ENCODE data around the gene MZT2A.
A peak's percentile ranks its signal among the peaks of the same experiment; 100 is the strongest.
"Not testable (repeated sequence)": the region's sequence is repeated elsewhere in the genome, so short reads cannot be mapped to it uniquely, and the experiment has no call there.

Gene MZT2A, protein sequence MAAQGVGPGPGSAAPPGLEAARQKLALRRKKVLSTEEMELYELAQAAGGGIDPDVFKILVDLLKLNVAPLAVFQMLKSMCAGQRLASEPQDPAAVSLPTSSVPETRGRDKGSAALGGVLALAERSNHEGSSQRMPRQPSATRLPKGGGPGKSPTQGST

DNA sequence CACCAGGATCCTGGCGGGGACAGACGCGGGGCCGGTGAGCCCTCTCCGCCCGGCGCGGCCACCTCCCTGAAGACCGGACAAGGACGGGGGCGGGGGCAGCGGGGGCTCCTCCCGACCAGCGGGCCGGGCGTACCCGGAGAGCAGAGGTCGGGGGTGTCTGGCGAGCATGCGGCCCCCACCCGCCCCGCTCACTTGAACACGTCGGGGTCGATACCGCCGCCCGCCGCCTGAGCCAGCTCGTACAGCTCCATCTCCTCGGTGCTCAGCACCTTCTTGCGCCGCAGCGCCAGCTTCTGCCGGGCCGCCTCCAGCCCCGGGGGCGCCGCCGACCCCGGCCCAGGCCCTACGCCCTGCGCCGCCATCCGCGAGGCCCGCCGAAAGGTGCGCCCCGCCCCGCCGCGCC lies at the start of gene MZT2A:
Gene MZT2A (minus strand): TSS at position 383 of the 403 bp plus-strand sequence. CDS start 21 bp downstream, at position 362.
- not testable (repeated sequence) for H3K27me3 ChIP-seq; H3K9me3 ChIP-seq (replicated peaks in 1 of 11)
- peak within 1 kb of the TSS; percentile 88 to 99 (median 98) for H3K4me2 ChIP-seq
- H3K4me1 ChIP-seq = peaks cover 40 to 60% (median 54%) of the 10 kb centered on the region in 10 experiments
- peak within 1 kb of the TSS; percentile 87 to 95 (median 91) for H3K9ac ChIP-seq
- peak within 1 kb of the TSS; percentile 84 to 96 (median 90) for H3K4me3 ChIP-seq
- peaks cover 22 to 77% (median 58%) of the 10 kb centered on the region in 11 experiments; a peak in 20 of 22 replicates for H4K20me1 ChIP-seq
- peaks cover 0 to 35% (median 7%) of the 10 kb centered on the region in 11 experiments; a peak in 14 of 22 replicates for H3K36me3 ChIP-seq
- H3K27ac ChIP-seq = peak within 1 kb of the TSS; percentile 81 to 90 (median 88)

DNA sequence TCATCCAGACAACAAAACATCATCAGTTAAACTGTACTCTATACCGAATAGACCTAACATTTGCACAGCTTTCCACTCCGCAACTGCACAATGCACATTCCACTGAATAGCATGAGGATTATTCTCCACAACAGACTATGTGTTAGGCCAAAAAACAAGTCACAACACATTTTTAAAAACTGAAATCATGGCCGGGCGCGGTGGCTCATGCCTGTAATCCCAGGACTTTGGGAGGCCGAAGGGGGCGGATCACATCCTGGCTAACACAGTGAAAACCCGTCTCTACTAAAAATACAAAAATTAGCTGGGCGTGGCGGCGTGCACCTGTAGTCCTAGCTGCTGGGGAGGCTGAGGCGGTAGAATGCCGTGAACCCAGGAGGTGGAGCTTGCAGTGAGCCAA lies 46.7 kb upstream of the MZT2A start:
- not testable (repeated sequence) for H4K20me1 ChIP-seq; H3K4me1 ChIP-seq; H3K36me3 ChIP-seq; H3K27ac ChIP-seq; H3K4me2 ChIP-seq; H3K27me3 ChIP-seq; H3K9ac ChIP-seq; H3K9me3 ChIP-seq (replicated peaks in 1 of 11); H3K4me3 ChIP-seq

DNA sequence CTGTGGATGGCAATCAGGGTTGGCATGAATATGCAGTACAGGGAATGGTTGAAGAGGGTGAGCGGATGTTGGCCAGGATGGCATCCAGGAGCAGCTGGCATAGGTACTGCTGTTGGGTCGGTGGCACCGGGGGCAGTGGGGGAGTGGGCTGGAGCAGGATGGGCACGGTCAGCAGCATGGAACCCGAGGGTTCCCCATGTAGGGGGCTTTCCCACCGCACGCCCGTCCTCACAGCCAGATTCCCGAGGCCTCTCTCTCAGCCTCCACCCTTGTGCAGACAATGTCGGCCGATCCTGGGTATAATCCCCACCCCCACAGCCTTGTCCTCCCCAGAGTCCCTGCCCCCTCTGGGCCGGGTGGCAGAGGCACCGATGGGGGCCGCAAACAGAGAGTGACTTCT lies 44.6 kb upstream of the MZT2A start:
- not testable (repeated sequence) for H3K36me3 ChIP-seq; H3K4me3 ChIP-seq; H3K4me2 ChIP-seq; H3K27me3 ChIP-seq; H3K9ac ChIP-seq; H4K20me1 ChIP-seq; H3K27ac ChIP-seq; H3K9me3 ChIP-seq (replicated peaks in 1 of 11); H3K4me1 ChIP-seq

DNA sequence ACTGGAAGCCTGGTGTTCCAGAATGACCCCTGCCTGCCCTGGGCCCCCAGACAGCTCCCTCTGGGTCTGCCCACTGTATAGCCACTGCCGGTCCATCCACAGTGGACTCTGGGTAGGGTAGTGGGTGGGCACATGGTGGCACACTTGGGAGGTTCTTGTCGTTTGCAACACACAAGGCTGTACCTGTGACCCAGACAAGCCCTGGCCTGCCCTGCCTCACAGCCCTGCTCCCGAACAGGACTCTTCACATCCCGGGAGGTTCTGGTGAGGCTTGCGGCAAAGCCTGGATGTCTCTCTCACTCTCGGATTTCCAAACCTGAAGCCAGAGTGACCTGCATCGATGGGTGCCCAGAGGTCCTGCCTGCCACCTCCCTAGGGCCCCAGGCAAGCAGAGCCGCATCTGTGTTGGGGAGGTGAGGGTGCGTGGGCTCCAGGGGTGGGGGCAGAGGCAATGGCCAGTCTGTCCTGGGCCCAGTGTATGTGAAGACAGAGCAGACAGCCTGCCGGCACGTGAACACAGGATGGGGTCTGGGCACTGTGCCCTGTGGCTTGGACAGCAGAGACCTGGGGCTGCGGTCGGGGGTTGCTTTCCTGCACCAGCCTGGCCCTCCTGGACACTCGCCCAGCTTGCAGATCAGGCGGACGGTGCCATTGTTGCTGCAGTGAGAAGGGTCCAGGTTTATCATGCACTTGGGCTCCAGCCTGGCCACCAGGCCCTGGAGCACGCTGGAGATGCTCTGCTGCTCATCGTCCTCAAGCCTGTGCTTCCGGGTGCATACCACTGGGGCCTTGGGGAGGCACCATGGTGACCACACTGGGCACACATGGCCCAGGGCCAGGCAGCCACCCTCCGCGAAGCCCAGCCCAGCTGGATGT lies 44.0 kb upstream of the MZT2A start:
- not testable (repeated sequence) for H3K9me3 ChIP-seq (replicated peaks in 1 of 11); H3K27me3 ChIP-seq; H3K9ac ChIP-seq; H4K20me1 ChIP-seq; H3K4me1 ChIP-seq; H3K4me3 ChIP-seq; H3K36me3 ChIP-seq; H3K27ac ChIP-seq; H3K4me2 ChIP-seq

DNA sequence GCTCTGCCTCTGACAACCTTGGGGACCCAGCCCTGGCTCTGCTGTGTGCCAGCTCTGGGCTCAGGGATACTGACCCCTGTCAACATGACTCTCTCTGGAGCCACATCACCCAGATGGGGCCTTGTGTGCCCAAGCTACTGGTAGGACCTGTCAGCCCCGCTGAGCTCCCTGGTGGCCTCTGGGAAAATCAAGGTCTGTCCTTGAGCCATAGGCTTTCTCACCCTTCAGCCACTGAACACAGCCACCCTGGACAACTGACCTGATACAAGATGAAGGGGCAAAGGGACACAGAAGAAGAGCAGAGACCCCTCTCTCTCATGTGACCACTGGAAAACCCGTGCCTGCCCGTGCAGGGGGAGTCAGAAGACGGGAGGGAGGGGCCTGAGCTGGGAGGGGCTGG lies 43.3 kb upstream of the MZT2A start:
- Histone ChIP-seq H4K20me1 (no peaks in the 10 kb centered on the region), H3K4me2 (no peak overlapping the region), H3K9ac (no peak overlapping the region), H3K4me1 (no peaks in the 10 kb centered on the region), H3K27me3 (no peaks in the 10 kb centered on the region), H3K9me3 (replicated peaks in 1 of 11) (no peaks in the 10 kb centered on the region), H3K36me3 (no peaks in the 10 kb centered on the region), H3K4me3 (no peak overlapping the region), H3K27ac (no peak overlapping the region)
- no peak for TF ChIP-seq Cebpa-rat (IDR thresholded peaks at IDR 0.05)

DNA sequence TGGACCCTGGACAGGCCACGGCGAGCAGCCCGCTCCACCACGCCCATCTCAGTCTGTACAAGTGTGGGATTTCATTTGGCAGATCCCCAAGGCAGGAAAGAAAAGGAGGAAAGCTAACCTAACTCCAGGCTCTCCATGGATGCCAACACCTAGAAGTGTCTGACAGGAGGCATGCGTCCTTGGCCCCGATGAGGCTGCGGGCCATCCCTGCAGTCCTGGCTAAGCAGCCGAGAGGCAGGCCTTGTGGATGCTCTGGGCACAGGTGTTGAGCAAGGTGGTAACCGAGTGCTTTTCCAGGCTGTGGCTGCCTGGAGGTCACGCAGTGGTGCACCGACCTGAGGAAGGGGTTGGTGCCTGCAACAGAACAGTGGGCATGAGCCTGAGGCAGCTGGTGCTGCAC lies 42.8 kb upstream of the MZT2A start:
- H3K4me2 ChIP-seq; H3K27ac ChIP-seq; H3K4me3 ChIP-seq; H3K9ac ChIP-seq; H3K36me3 ChIP-seq; H3K4me1 ChIP-seq; H3K27me3 ChIP-seq; H3K9me3 ChIP-seq (replicated peaks in 1 of 11); H4K20me1 ChIP-seq: not testable (repeated sequence)

DNA sequence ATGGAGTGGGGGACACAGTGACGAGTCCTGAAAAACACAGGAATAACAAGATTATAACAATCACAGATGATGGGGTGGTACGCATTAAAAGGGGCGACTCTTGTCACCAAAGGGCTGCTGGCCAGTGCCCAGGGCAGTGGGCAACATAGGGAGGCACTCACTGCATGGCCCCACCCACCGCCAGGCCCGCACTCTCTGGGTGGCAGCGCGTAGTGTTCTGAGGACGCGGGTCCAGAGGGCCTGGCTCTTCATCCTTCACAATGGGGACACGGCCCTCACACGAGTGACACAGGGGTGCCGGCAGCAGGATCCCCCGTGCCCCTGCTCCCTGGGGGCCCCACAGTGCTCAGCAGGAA lies 42.1 kb upstream of the MZT2A start:
- not testable (repeated sequence) for H3K27ac ChIP-seq; H3K27me3 ChIP-seq; H3K4me1 ChIP-seq; H3K4me2 ChIP-seq; H3K9me3 ChIP-seq (replicated peaks in 1 of 11); H3K36me3 ChIP-seq; H3K9ac ChIP-seq; H3K4me3 ChIP-seq; H4K20me1 ChIP-seq

DNA sequence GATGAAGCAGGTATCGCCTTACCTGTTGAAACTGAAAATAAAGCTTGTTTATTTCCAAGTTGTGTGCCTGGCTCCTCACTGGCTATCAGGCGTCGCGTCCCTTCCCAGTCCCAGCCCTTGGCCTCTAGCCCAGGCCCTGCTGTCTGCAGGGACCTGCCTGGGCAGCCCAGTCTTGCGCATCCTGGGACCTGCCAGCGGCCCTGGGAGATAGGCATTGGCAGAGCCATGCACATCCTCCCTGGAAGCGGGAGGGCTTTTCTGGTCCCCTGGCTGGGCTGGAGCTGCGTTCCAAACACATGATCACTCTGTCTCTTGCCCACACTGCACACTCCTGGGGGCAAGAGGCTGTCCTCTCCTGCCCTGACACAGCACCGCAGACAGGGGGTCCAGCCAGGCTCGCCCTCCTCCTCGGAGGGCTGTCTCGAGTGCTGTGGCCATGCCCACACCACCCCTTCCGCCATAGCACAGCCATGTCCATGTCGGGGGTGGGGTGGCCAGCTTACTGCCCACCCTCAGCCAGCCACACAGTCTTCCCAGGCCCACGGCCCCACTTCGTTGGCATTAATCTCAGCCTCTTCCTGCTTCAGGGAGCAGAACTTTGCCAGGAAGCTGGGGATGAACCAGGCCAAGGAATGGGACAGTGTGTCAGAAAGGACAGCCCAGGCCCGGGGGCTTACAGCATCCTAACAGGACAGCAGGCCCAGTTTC lies 41.6 kb upstream of the MZT2A start:
- not testable (repeated sequence) for H3K36me3 ChIP-seq; H3K27me3 ChIP-seq; H3K9me3 ChIP-seq (replicated peaks in 1 of 11); H3K27ac ChIP-seq; H3K4me3 ChIP-seq; H3K9ac ChIP-seq; H4K20me1 ChIP-seq; H3K4me2 ChIP-seq
- peaks cover 5 to 14% (median 10%) of the 10 kb centered on the region in 10 experiments; a peak in 19 of 20 replicates for H3K4me1 ChIP-seq

DNA sequence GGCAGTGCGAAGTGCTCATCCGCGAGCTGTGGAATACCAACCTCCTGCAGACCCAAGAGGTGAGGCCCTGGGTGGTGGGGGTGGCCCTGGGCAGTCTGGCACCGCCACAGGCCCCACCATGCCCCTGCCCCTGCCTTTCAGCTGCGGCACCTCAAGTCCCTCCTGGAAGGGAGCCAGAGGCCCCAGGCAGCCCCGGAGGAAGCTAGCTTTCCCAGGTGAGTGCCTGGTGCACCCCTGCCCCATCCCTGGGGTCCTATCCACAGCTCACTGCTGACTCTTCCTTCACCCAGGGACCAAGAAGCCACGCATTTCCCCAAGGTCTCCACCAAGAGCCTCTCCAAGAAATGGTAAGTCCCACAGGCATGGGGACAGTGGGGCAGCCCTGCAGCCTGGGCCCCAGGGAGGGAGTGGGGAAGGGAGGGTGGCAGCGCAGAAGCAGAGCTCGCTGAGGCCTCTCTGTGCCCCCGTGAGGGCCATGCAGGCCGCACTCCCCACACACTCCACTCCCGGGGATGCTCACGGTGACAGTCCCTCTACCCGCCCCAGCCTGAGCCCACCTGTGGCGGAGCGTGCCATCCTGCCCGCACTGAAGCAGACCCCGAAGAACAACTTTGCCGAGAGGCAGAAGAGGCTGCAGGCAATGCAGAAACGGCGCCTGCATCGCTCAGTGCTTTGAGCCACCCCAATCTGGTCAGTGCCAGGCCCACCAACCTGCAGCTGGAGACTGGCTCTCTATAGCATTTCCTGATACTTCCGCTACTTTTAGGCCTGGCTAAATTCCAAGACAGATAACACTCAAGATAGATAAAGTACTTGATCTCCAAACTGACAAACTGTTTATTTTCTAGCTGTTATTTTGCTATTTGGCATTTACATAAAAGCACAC lies 40.8 kb upstream of the MZT2A start:
- H3K4me1 ChIP-seq = peaks cover 5 to 14% (median 10%) of the 10 kb centered on the region in 10 experiments; a peak in 19 of 20 replicates
- not testable (repeated sequence) for H3K36me3 ChIP-seq; H4K20me1 ChIP-seq; H3K27me3 ChIP-seq; H3K27ac ChIP-seq; H3K4me2 ChIP-seq; H3K9me3 ChIP-seq (replicated peaks in 1 of 11); H3K4me3 ChIP-seq; H3K9ac ChIP-seq

DNA sequence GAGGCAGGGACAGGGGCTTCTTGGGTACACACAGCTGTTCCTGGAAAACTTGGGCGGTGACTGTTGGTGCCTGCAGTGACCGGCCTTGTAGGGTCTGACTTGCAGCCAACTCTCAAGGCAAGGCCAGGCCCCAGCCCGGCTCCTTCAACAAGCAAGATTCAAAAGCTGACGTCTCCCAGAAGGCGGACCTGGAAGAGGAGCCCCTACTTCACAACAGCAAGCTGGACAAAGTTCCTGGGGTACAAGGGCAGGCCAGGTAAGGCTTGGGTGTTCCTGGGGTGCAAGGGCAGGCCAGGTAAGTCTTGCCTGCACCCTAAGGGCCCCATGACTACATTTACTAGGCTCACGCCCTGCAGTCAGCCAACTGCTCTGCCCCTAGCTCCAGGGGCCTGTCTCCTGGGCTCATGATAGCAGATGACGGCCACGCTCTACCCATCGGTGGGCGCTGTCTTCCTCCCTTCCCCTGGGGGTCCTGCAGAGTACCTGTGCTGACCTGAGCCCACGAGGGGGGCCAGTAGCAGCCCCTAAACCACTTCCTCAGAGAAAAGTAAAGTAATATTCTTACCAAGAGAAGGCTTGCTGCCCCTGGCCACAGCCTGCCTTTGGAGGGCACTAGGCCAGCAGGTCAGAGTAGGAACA lies 39.5 kb upstream of the MZT2A start:
- not testable (repeated sequence) for H3K9ac ChIP-seq; H3K36me3 ChIP-seq; H3K9me3 ChIP-seq (replicated peaks in 1 of 11); H4K20me1 ChIP-seq; H3K4me3 ChIP-seq; H3K4me2 ChIP-seq; H3K27me3 ChIP-seq; H3K27ac ChIP-seq
- H3K4me1 ChIP-seq = peaks cover 10 to 19% (median 15%) of the 10 kb centered on the region in 10 experiments

DNA sequence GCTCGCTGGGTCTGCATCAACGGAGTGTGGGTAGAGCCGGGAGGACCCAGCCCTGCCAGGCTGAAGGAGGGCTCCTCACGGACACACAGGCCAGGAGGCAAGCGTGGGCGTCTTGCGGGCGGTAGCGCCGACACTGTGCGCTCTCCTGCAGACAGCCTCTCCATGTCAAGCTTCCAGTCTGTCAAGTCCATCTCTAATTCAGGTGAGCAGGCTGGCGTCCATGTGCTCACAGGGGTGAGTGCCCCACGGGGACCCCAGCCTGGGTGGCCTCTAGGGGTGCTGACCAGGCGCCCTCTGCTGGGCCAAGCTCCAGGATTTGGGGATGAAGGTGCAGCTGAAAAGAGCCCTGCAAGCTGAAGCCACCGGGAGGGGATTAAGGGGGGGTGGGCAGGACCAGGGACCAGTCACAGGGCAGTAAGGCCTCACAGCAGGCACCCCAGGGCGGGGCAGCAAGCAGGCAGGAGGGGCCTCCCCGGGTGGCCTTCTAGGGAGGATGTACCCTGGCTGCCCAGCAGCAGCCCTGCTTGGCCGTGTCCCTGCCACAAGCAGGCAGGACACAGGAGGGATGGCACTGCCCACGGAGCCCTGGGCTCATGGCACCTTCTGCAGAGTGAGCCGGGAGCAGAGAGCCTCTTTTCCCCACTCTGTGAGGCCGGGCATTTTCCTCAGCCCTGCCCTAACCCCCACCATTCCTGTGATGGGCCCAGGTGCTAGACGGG lies 38.6 kb upstream of the MZT2A start:
- H3K27ac ChIP-seq; H3K9me3 ChIP-seq (replicated peaks in 1 of 11); H3K36me3 ChIP-seq; H3K27me3 ChIP-seq; H3K4me3 ChIP-seq; H4K20me1 ChIP-seq; H3K9ac ChIP-seq; H3K4me2 ChIP-seq: not testable (repeated sequence)
- peaks cover 10 to 19% (median 15%) of the 10 kb centered on the region in 10 experiments for H3K4me1 ChIP-seq

DNA sequence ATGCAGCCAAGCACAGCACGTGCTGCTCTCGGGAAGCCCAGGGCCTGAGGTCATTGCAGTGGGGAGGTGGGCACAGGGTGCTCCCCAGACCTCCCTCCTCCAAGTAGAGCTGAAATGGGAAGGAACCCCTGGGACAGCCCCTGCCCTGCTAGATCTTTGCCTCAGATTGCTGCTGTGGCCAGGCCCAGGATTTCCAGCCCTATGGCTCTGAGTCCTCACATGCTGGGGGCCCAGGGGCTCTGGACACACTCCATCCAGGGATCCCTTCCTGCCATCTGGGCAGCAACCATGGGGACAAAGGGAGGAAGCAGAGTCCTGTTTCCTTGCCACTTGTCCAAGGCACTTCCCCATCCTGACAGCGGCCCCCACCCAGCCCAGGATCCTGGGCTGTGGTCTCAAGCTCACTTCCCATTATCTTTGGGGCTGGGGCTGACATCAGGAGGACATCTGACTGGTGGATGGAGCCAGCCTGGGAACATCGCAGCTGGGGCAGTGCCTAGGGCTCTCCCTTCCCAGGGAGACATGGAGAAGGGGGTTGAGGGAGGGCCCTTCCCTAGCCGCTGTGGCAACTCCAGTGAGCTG lies 37.8 kb upstream of the MZT2A start:
- H4K20me1 ChIP-seq; H3K4me3 ChIP-seq; H3K27me3 ChIP-seq; H3K27ac ChIP-seq; H3K9ac ChIP-seq; H3K9me3 ChIP-seq (replicated peaks in 1 of 11); H3K36me3 ChIP-seq: not testable (repeated sequence)
- Histone ChIP-seq H3K4me2 (peak overlapping the region; percentile 62 to 85 (median 79); a peak in 16 of 22 replicates), H3K4me1 (peaks cover 10 to 19% (median 15%) of the 10 kb centered on the region in 10 experiments)

All from BLaER1 treated with 17β-estradiol and CSF1 and Interleukin-3, amounts not matched to agents 10 nM and 100 nM (cell line).